SU-DHL-6 (cell line): Measurements from ENCODE around the gene CARD14.

Experiments
- CTCF ChIP-seq: fragments of 200-600 bp; sonication (generic); IDR thresholded peaks from one replicate; pipeline ENCODE4 v1.5.1; 2017; ENCODE audit warnings: antibody characterized with exemption, mild to moderate bottlenecking, low read length, moderate library complexity; ENCODE audit not compliant: insufficient read depth, poor library complexity, severe bottlenecking
- EZH2phosphoT487 ChIP-seq: fragments of 200-600 bp; sonication (generic), shearing (Covaris generic); conservative IDR thresholded peaks from 2 replicates; pipeline ENCODE4 v1.6.1; 2018; ENCODE audit warnings: mild to moderate bottlenecking, antibody characterized with exemption, low read length, moderate library complexity, mixed read lengths

GRCh38 chr17:80244871-80245509 is 75.2 kb downstream of the CARD14 start:
- no peak for TF ChIP-seq CTCF
- no peak for TF ChIP-seq EZH2phosphoT487
